ENCODE results near the gene RO60. TPM values are rescaled to one million over a fixed set of nuclear protein-coding genes. Genes with fewer than 3 reads are reported as not detected.

The RO60 gene
- total and polyA plus RNA-seq, 11 donors: 5.9 to 67.7 (median 54.8) TPM

DNA sequence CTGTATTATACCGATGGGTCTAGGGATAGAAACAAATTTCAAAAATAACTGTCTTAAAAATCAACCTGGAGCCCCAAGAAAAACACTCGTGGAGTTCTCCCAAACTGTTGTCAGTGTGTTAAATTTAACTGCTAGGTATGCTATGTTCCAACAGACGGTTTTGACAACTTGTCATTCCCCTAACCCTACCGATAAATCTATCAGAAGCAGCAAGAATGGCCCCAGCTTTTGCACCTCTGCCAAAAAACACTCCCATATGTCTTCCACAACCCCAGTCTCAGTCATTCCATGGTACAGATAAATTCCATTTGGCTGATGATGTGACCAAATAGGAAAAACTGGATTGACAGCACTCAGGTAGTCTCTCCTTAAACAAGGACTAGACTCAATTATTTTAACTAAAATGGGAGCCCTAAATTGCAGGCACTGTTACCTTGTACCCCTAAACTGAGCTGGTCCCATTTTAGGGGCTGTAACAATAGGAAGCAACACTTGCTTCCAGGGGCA lies 5.2 kb upstream of the RO60 start:
- ATAC-seq: no peak
- intact Hi-C loops (cut with DNase I): loop anchor here in 1 of 10 donors (10.0 kb wide), 1 partner anchor 51 kb away; the partner anchor contains the start of gene GLRX2
- H3K9me3 ChIP-seq: no peaks in the 10 kb centered on the region
- H3K36me3 ChIP-seq: peaks cover 0 to 24% (median 21%) of the 10 kb centered on the region in 9 donors
- H3K27ac ChIP-seq: no peak overlapping the region
- 61 to 65% (median 62%) methylated on average over 4 of the region's 4 CpGs for WGBS, 4 donors
- DNase-seq: no peak
- H3K4me1 ChIP-seq: peaks cover 0 to 34% (median 18%) of the 10 kb centered on the region in 12 donors
- H3K27me3 ChIP-seq: no peaks in the 10 kb centered on the region
- H3K4me3 ChIP-seq: no peak overlapping the region
- no peak for TF ChIP-seq POLR2A (IDR thresholded peaks at IDR 0.05)
- TF ChIP-seq, protein P1, sequence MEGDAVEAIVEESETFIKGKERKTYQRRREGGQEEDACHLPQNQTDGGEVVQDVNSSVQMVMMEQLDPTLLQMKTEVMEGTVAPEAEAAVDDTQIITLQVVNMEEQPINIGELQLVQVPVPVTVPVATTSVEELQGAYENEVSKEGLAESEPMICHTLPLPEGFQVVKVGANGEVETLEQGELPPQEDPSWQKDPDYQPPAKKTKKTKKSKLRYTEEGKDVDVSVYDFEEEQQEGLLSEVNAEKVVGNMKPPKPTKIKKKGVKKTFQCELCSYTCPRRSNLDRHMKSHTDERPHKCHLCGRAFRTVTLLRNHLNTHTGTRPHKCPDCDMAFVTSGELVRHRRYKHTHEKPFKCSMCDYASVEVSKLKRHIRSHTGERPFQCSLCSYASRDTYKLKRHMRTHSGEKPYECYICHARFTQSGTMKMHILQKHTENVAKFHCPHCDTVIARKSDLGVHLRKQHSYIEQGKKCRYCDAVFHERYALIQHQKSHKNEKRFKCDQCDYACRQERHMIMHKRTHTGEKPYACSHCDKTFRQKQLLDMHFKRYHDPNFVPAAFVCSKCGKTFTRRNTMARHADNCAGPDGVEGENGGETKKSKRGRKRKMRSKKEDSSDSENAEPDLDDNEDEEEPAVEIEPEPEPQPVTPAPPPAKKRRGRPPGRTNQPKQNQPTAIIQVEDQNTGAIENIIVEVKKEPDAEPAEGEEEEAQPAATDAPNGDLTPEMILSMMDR (IDR thresholded peaks at IDR 0.05): no peak

DNA sequence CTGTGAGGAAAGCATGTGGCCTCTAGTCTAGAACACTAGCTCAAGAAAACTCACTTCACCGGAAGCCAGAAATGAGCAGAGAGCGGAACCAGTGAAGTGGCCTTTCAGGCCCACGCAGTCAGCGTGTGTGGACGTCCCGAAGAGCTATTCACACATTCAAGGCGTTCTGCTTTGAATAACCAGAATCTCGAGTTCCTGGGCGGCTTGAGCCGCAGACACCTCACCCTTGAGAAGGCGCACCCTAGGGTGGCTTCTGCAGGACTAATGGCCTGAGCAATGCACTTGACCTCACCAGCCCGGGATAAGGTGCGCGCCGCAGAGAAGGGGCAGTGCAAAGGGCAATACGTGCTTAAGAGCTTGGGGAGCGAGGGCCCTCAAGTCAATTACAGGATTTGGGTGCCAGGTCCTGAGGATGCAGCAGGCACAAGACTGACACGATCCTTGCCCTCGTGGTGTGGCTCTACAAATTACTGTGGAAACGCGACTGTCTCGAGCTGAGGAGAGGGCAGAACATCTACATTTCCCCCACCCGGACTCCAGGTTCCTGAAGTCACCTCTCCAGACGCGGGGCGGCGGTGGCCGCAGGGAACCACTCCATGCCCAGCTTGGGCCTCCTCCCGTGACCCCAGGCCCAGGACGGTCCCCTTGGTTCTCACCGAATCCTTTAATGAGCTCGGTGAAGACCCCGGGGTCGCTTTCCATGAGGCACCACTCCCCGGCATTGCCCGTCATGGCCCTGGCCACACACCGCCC lies 707 bp upstream of the RO60 start:
- 1% methylated on average over 18 to 37 of the region's 37 CpGs for WGBS, 4 donors
- intact Hi-C loops (cut with DNase I): loop anchor here in 6 of 10 donors (1.0 to 10.0 kb wide), 5 partner anchors 46 to 64 kb away; partner anchors contain the start of genes CDC73 (in 5 of the 6) and GLRX2 (in 4 of the 6)
- Histone ChIP-seq H3K27me3 (no peaks in the 10 kb centered on the region), H3K4me3 (peak overlapping the region; percentile 58 to 94 (median 84)), H3K36me3 (no peaks in the 10 kb centered on the region), H3K9me3 (no peaks in the 10 kb centered on the region), H3K4me1 (peaks cover 9 to 52% (median 37%) of the 10 kb centered on the region in 12 donors), H3K27ac (peak overlapping the region; percentile 92 to 99 (median 96))
- DNase-seq (peak; percentile 8 to 61 (median 39)), ATAC-seq (peak; percentile 2 to 18 (median 9))
- no peak for TF ChIP-seq POLR2A (IDR thresholded peaks at IDR 0.05)
- TF ChIP-seq, protein P1 (IDR thresholded peaks at IDR 0.05): no peak

DNA sequence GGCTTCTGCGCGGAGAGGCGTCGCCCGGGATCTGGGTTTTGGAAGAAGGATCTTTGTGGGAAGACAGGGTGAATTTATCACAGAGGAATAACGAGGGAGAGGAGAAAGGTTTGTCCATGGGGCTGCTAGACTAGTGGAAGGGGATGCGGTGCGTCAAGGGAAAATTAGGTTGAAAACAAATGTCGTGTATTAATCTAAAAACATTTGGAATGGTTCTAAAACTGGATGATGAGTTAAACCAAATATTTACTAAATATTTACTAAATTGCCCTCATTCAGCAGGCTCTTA lies 647 bp downstream of the RO60 start:
- intact Hi-C loops (cut with DNase I): loop anchor here in 4 of 10 donors (1.0 to 5.0 kb wide), 4 partner anchors 25 to 62 kb away; partner anchors contain the start of gene CDC73 (in 1 of the 4)
- TF ChIP-seq POLR2A (IDR thresholded peaks at IDR 0.05): no peak
- TF ChIP-seq, protein P1 (IDR thresholded peaks at IDR 0.05): no peak
- DNase-seq (no peak), ATAC-seq (no peak)
- H3K27me3 ChIP-seq: no peaks in the 10 kb centered on the region
- H3K27ac ChIP-seq: peak overlapping the region; percentile 92 to 99 (median 96)
- H3K36me3 ChIP-seq: no peaks in the 10 kb centered on the region
- 0 to 1% (median 0%) methylated on average over 9 of the region's 9 CpGs for WGBS, 4 donors
- peaks cover 9 to 53% (median 41%) of the 10 kb centered on the region in 12 donors for H3K4me1 ChIP-seq
- H3K4me3 ChIP-seq: peak overlapping the region; percentile 58 to 94 (median 84)
- H3K9me3 ChIP-seq: no peaks in the 10 kb centered on the region

DNA sequence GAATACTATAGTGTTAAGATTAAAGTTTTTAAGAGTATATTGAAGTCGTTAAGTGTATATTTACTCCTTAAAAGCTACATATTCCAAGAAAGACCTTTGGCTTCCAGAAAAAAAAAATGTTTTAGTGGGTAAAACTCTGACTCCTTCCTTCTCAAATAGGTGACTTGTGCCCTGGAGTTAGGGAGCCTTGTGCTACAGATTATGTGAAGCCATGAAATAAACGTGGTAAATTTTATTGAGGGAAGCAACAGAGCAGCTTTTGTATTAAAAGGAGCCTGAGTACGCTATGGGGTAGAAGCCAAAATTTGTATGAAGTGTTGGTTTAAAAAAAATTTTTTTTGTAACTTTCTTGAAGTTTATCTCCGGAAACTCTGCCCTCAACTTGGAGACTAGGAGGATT lies 994 bp downstream of the RO60 start:
- no peaks in the 10 kb centered on the region for H3K36me3 ChIP-seq
- no peak for TF ChIP-seq POLR2A (IDR thresholded peaks at IDR 0.05)
- TF ChIP-seq, protein P1 (IDR thresholded peaks at IDR 0.05): no peak
- no peak for DNase-seq
- 9 to 13% (median 12%) methylated on average over 4 of the region's 4 CpGs for WGBS, 4 donors
- intact Hi-C loops (cut with DNase I): loop anchor here in 4 of 10 donors (1.0 to 5.0 kb wide), 4 partner anchors 25 to 62 kb away; partner anchors contain the start of gene CDC73 (in 1 of the 4)
- no peaks in the 10 kb centered on the region for H3K27me3 ChIP-seq
- no peaks in the 10 kb centered on the region for H3K9me3 ChIP-seq
- no peak for ATAC-seq
- H3K27ac ChIP-seq: peak overlapping the region; percentile 92 to 99 (median 96)
- peaks cover 9 to 54% (median 42%) of the 10 kb centered on the region in 12 donors for H3K4me1 ChIP-seq
- H3K4me3 ChIP-seq: peak overlapping the region; percentile 58 to 94 (median 84)
